GM23248 (cell line): ENCODE results near the gene GNAI2. TPM values are rescaled to one million over a fixed set of nuclear protein-coding genes. Genes with fewer than 3 reads are reported as not detected.

Source experiments
- DNase-seq: peaks from one replicate; pipeline ENCODE4 v3.0.0-alpha.2; 2015
- H2AFZ ChIP-seq: fragments of 200-600 bp; sonication (generic); 2 replicates; pipeline ENCODE4 v1.6.1; 2016; ENCODE audit warnings: antibody characterized with exemption
- H3F3A ChIP-seq: fragments of 200-600 bp; sonication (generic); 2 replicates; pipeline ENCODE4 v1.6.1; 2016; ENCODE audit warnings: mild to moderate bottlenecking, antibody characterized with exemption, mixed run types; ENCODE audit not compliant: insufficient read depth
- H3K27ac ChIP-seq: fragments of 200-600 bp; sonication (generic); 2 replicates; pipeline ENCODE4 v1.5.1; 2016; ENCODE audit warnings: mild to moderate bottlenecking
- H3K27me3 ChIP-seq: fragments of 200-600 bp; sonication (generic); replicated peaks from 2 replicates; pipeline ENCODE4 v1.6.1; 2016; ENCODE audit warnings: mild to moderate bottlenecking; ENCODE audit not compliant: insufficient read depth
- H3K36me3 ChIP-seq: fragments of 200-600 bp; sonication (generic); 2 replicates; pipeline ENCODE4 v1.6.1; 2016; ENCODE audit warnings: low read depth, mild to moderate bottlenecking
- H3K4me1 ChIP-seq: fragments of 200-600 bp; sonication (generic); 2 replicates; pipeline ENCODE4 v1.6.1; 2016; ENCODE audit warnings: mild to moderate bottlenecking; ENCODE audit not compliant: insufficient read depth
- H3K4me2 ChIP-seq: fragments of 200-600 bp; sonication (generic); one replicate; pipeline ENCODE4 v1.6.1; 2016; ENCODE audit warnings: mild to moderate bottlenecking; ENCODE audit not compliant: unreplicated experiment
- H3K4me3 ChIP-seq: fragments of 200-600 bp; sonication (generic); 2 replicates; pipeline ENCODE4 v1.5.1; 2016; ENCODE audit warnings: mild to moderate bottlenecking
- H3K79me2 ChIP-seq: fragments of 200-600 bp; sonication (generic); 2 replicates; pipeline ENCODE4 v1.6.1; 2016; ENCODE audit warnings: mild to moderate bottlenecking; ENCODE audit not compliant: insufficient read depth
- H3K9ac ChIP-seq: fragments of 200-600 bp; sonication (generic); 2 replicates; pipeline ENCODE4 v1.6.1; 2016; ENCODE audit warnings: mild to moderate bottlenecking
- H3K9me2 ChIP-seq: fragments of 200-600 bp; sonication (generic); 2 replicates; pipeline ENCODE4 v1.6.1; 2016; ENCODE audit warnings: mixed run types, mild to moderate bottlenecking, moderate library complexity; ENCODE audit not compliant: insufficient read depth
- H3K9me3 ChIP-seq: fragments of 200-600 bp; sonication (generic); one replicate; pipeline ENCODE4 v1.6.1; 2017; ENCODE audit warnings: low read depth
- H4K20me1 ChIP-seq: fragments of 200-600 bp; sonication (generic); 2 replicates; pipeline ENCODE4 v1.6.0; 2016; ENCODE audit not compliant: insufficient read depth
- EZH2 ChIP-seq: fragments of 200-600 bp; sonication (generic); IDR thresholded peaks from 2 replicates; pipeline ENCODE4 v1.6.1; 2018; ENCODE audit warnings: antibody characterized with exemption, mild to moderate bottlenecking; ENCODE audit not compliant: insufficient read depth, poor library complexity, severe bottlenecking
- EZH2phosphoT487 ChIP-seq: fragments of 200-600 bp; sonication (generic); IDR thresholded peaks from 2 replicates; pipeline ENCODE4 v1.6.1; 2018; ENCODE audit warnings: antibody characterized with exemption, moderate library complexity, mild to moderate bottlenecking, low read depth; ENCODE audit not compliant: insufficient read depth
- WGBS, 2 experiments: methylation state at CpG; one replicate each; pipeline ENCODE4 v1.1.6; 2015 to 2017; ENCODE audit warnings: low lambda C conversion rate in 2 of 2, low coverage in 1 of 2; ENCODE audit errors: missing lambda C conversion rate in 2 of 2; 5-methylcytosine and 5-hydroxymethylcytosine counted together
- in situ Hi-C: fragments of 300-500 bp; cut with MboI; formaldehyde crosslinking; loops from 2 replicates; pipeline ENCODE4 v1.15.0; 2020
- polyA plus RNA-seq: library from polyadenylated mRNA; unstranded; fragments of >200 nt; fragmentation: Nextera tagmentation; extraction: Ambion mirVana; gene quantifications from 2 replicates; pipeline ENCODE4 v1.2.1, GENCODE V29; 2016
- total RNA-seq: library from RNA; depleted of rRNA; stranded (reverse); fragments of >200 nt; shearing (Covaris generic); gene quantifications from 2 replicates; pipeline ENCODE4 v1.2.3, GENCODE V29; 2014

The GNAI2 gene
- total and polyA plus RNA-seq, 2 experiments from 2014 or later = 424 to 427 TPM

DNA sequence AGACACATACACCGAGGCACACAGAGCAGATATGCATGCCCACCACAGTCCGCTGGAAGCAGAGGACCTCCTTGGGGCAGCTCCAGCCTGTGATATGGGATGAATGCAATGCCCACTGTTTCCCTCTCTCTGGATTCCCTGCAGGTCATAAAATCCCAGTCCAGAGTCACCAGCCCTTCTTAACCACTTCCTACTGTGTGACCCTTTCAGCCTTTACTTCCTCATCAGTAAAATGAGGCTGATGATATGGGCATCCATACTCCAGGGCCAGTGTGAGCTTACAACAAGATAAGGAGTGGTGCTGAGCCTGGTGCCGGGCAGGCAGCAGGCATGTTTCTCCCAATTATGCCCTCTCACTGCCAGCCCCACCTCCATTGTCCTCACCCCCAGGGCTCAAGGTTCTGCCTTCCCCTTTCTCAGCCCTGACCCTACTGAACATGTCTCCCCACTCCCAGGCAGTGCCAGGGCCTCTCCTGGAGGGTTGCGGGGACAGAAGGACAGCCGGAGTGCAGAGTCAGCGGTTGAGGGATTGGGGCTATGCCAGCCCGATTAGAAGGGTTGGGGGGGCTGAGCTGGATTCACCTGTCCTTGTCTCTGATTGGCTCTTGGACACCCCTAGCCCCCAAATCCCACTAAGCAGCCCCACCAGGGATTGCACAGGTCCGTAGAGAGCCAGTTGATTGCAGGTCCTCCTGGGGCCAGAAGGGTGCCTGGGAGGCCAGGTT, 44.9 kb upstream of the GNAI2 start, which contains the start of gene GNAT1:
GNAT1 (plus strand) TSS at position 675 of the 725 bp plus-strand sequence. CDS start 116 bp downstream, outside the sequence.
- Histone ChIP-seq H3K36me3 (no peaks in the 10 kb centered on the region), H3K27me3 (peaks cover 14% of the 10 kb centered on the region), H3K27ac (no peak within 1 kb of the TSS), H4K20me1 (no peaks in the 10 kb centered on the region), H3K79me2 (no peaks in the 10 kb centered on the region), H3K9me3 (no peaks in the 10 kb centered on the region), H3F3A (no peaks in the 10 kb centered on the region), H3K9me2 (no peaks in the 10 kb centered on the region), H3K9ac (no peak within 1 kb of the TSS), H3K4me3 (no peak within 1 kb of the TSS), H2AFZ (no peak within 1 kb of the TSS), H3K4me2 (no peak within 1 kb of the TSS), H3K4me1 (no peaks in the 10 kb centered on the region)
- 53 to 67% methylated on average over 7 to 8 of the region's 8 CpGs for WGBS, 2 experiments
- TF ChIP-seq EZH2 (no peak), EZH2phosphoT487 (no peak)
- in situ Hi-C loops = no loop called here
- no peak for DNase-seq

DNA sequence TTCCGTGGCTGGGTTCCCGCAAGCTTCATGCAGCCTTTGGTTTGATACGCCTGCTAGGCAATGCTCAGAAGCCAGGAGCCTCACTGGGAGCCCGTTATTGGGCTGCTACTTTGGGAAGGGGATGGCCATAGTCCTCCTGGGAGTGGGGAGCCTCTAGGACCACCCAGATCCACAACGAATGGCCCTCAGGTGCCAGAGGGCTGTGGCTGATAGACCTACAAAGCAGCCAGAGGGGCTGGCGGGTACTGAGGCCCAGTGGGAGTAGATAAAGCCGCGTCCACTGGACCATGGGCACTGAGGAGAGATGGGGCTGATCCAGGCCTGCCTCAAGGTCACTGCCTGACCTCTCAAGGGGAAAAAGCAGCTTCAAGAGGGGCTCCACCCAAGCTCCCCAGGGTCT, 43.9 kb upstream of the GNAI2 start:
- Histone ChIP-seq H3K9me3 (no peaks in the 10 kb centered on the region), H3K27ac (no peak overlapping the region), H3K9me2 (no peaks in the 10 kb centered on the region), H3K9ac (no peak overlapping the region), H3K79me2 (no peaks in the 10 kb centered on the region), H2AFZ (no peak overlapping the region), H3K4me3 (no peak overlapping the region), H4K20me1 (no peaks in the 10 kb centered on the region), H3K4me2 (no peak overlapping the region), H3K27me3 (peaks cover 17% of the 10 kb centered on the region), H3F3A (no peaks in the 10 kb centered on the region), H3K36me3 (no peaks in the 10 kb centered on the region), H3K4me1 (no peaks in the 10 kb centered on the region)
- WGBS, 2 experiments = 49 to 54% methylated on average over 8 of the region's 8 CpGs
- in situ Hi-C loops = no loop called here
- DNase-seq = no peak
- TF ChIP-seq EZH2phosphoT487 (no peak), EZH2 (no peak)

DNA sequence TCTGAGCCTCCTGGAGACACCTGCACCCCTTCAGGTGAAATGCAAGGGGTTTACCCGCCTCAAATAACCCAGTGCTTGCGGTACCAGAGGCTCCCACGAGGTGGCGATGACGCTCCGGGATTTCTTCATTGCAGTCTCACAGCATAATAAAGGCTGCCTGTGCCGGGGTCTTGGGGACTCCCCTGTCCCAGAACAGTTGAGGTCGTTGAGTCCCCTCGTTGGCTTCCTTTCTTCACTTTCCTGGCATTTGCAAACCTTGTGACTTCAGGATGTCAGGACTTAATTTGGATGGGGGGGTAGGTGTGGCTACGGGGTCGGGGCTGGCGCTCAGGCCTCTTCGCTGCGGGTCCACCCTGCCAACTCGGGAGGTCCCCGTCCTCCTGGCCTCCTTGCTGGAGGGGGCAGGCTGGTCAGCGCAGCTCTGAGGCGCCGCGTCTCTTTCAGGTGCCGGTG, 43.3 kb upstream of the GNAI2 start:
- no peak overlapping the region for H3K27ac ChIP-seq
- H3K9me2 ChIP-seq = no peaks in the 10 kb centered on the region
- peak; percentile 55 for DNase-seq
- no peaks in the 10 kb centered on the region for H3K79me2 ChIP-seq
- in situ Hi-C loops = no loop called here
- H2AFZ ChIP-seq = no peak overlapping the region
- H4K20me1 ChIP-seq = no peaks in the 10 kb centered on the region
- H3F3A ChIP-seq = no peaks in the 10 kb centered on the region
- H3K9me3 ChIP-seq = no peaks in the 10 kb centered on the region
- no peak overlapping the region for H3K4me2 ChIP-seq
- peaks cover 22% of the 10 kb centered on the region for H3K27me3 ChIP-seq
- TF ChIP-seq EZH2phosphoT487 (no peak), EZH2 (no peak)
- 1 to 2% methylated on average over 20 to 21 of the region's 21 CpGs for WGBS, 2 experiments
- H3K9ac ChIP-seq = no peak overlapping the region
- H3K4me3 ChIP-seq = no peak overlapping the region
- no peaks in the 10 kb centered on the region for H3K4me1 ChIP-seq
- H3K36me3 ChIP-seq = no peaks in the 10 kb centered on the region

DNA sequence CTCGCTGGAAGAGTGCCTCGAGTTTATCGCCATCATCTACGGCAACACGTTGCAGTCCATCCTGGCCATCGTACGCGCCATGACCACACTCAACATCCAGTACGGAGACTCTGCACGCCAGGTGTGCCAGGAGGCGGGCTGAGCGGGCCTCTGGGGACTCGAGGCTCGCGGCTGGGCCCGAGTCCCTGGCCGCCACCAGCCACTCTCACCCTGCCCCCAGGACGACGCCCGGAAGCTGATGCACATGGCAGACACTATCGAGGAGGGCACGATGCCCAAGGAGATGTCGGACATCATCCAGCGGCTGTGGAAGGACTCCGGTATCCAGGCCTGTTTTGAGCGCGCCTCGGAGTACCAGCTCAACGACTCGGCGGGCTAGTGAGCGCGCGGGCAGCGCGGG, 42.7 kb upstream of the GNAI2 start:
- in situ Hi-C loops = no loop called here
- no peak overlapping the region for H3K27ac ChIP-seq
- H3K79me2 ChIP-seq = no peaks in the 10 kb centered on the region
- no peaks in the 10 kb centered on the region for H3K9me3 ChIP-seq
- 9 to 10% methylated on average over 28 to 31 of the region's 36 CpGs for WGBS, 2 experiments
- H3K36me3 ChIP-seq = no peaks in the 10 kb centered on the region
- no peak overlapping the region for H3K4me2 ChIP-seq
- H3K27me3 ChIP-seq = peaks cover 26% of the 10 kb centered on the region
- no peaks in the 10 kb centered on the region for H3F3A ChIP-seq
- no peak overlapping the region for H3K9ac ChIP-seq
- no peak overlapping the region for H3K4me3 ChIP-seq
- peak; percentile 28 for DNase-seq
- no peak overlapping the region for H2AFZ ChIP-seq
- H3K4me1 ChIP-seq = no peaks in the 10 kb centered on the region
- no peaks in the 10 kb centered on the region for H3K9me2 ChIP-seq
- H4K20me1 ChIP-seq = no peaks in the 10 kb centered on the region
- no peak for TF ChIP-seq EZH2phosphoT487
- no peak for TF ChIP-seq EZH2
